ENCODE measurements around the gene PACS2.

PACS2 gene

GRCh38 chr14:105426416-105427130, 112.0 kb downstream of the PACS2 start:
- no peak for DNase-seq

GRCh38 chr14:105427412-105427811, 112.9 kb downstream of the PACS2 start:
- no peak for DNase-seq

DNA sequence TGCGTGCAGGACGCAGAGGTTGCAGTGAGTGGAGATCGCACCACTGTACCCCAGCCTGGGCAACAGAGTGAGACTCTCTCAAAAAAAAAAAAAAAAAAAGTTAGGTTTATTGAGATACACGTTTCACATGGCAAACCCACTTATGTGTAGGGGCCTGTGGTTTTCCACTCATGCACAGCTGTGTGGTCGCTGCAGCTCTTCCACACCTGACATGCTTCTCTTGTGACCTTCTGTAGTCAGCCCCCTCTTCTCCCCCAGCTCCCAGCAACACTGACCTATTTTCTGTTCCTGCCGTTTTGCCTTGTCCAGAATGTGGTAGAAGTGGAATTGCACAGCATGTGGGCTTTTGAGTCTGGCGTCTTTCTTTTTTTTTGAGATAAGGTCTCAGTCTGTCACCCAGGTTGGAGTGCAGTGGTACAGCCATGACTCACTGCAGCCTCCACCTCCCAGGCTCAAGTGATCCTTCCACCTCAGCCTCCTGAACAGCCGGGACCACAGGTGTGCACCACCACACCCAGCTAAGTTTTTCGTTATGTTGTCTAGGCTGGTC, 113.5 kb downstream of the PACS2 start:
- no peak for DNase-seq

DNA sequence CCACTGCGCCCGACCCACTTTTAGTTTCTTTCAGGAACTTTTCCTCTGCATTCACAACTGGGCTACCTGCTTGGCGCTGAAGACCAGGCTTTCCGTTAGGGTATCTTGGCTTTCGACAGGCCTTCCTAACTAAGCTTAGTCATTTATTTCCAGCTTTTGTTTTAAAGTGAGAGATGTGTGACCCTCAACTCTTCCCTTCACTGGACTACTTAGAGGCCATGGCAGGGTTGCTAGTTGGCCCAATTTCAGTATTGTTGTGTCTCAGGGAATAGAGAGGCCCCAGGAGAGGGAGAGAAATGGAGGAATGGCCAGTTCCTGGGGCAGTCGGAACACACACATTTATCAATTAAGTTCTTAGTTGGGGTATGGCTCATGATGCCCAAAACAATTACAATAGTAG, 115.5 kb downstream of the PACS2 start:
- DNase-seq: no peak

DNA sequence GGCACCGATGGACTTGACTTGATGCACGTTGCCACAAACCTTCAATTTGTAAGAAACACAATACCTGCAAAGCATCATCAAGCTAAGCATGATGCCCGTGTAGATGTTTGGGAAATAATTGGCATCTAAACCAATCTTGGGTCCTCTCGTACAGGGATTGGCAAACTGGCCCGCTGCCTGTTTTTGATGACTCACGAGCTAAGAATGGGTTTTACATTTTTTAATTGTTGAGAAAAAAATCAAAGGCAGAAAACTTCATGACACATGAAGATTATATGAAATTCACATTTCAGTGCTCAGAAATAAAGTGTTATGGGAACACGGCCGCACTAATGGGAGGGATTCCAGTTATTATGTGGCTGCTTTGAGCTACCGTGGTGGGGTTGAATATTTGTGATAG, 116.0 kb downstream of the PACS2 start:
- no peak for DNase-seq

GRCh38 chr14:105431256-105431655, 116.7 kb downstream of the PACS2 start:
- DNase-seq: no peak

DNA sequence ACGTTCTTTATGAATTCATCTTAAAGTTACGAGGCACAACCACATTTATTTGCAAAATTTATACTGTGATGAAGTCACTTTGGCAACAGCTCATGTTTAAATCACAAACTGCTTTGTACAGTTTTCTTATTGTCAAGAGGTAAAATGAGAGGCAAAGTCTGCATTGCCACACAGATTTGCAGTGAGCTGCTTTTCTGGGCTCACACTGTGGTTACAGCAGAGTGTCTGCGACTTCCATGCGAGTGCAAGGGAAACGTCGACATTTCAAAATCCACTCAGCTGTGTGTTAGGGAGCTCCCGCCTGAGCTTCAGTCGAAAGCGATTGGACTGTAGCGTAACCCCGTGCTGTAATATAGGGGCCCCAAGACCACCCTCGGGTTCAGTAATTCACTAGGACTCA, 118.1 kb downstream of the PACS2 start:
- no peak for DNase-seq

DNA sequence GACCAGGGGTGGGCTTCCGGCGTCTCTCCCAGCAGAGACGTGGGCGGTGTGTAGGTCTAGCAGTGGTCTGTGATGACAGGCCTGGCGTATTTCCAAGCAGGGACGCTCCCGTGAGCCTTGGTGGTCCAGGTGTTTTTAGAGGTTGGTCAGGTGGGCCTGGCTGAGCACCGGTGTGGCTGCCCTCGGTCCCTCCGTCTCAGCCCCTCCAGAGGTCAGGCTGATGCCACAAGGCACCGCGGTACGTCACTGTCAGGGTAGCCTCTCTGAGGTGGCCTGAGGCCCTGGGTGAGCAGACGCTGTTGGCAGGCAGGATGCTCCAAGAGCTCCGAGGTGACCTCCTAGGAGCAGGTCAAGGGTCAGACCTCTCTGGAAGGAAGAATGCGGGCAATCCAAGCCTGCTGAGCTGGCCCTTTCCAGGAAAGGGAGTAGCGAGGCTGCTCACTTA, 118.6 kb downstream of the PACS2 start:
- DNase-seq: no peak

- no peak for DNase-seq
Observed at GRCh38 chr14:105436402-105436801, 121.9 kb downstream of the PACS2 start.

- no peak for DNase-seq
Observed at GRCh38 chr14:105436891-105437722, 122.6 kb downstream of the PACS2 start.

GRCh38 chr14:105437723-105438500, 123.4 kb downstream of the PACS2 start:
- DNase-seq: no peak

DNA sequence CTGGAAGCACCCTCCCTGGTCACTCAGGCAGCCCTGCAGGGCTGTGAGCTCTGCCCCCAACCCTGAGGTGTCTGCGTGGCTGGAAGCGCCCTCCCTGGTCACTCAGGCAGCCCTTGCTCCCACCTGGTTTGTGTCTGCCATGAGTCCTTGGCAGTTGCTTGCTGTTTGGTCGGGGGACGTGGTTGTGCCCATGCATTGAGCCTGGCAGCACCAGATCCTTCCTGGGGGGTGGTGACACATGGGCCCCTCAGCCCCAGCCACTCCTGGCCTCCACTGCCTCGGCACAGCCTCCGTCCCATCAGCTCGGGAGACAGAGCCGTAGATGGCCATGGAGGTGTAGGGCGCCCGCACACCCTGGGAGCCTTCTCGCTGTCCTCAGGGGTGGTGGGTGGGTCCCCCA, 124.6 kb downstream of the PACS2 start:
- no peak for DNase-seq

DNA sequence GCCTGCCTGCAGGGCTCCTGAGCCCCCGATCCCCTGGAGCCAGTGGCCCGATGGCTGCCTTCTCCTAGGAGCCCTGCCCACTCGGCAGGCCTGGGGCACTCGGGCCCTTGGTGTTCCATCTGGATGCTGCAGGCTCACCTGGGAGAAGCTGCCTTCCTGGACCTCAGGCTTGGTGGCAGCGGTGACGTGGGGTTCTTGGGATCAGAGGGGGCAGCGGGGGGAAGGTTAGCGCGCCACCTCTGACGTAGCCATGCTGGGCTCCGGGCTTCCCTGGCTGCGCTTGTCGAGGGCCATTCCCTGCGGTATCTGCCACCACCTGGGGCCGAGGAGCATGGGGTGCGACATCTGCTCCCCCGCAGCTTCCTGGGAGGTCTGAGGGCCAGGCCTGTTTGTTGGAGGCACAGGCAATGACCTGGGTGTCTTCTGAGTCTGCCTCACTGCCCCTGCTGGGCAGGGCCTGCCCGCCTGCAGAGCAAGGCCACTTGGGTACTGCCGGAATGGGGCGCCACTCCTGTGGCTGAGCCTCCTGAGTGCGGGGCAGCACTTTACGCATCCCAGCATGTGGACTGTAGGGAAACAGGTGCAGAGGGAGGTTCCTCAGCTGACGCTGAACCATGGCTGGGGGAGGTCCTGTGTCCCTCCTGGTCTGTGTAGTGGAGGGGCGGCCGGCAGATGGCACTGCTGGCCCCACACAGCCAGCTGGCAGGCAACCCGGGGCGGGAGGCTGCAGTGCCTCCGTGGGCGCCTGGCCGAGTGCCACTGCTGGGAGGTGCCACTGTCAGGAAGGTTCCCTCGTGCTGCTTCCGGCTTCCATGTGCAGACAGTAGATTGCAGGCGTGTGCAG, 125.4 kb downstream of the PACS2 start:
- DNase-seq: no peak

- no peak for DNase-seq
Observed at GRCh38 chr14:105440554-105440900, 126.0 kb downstream of the PACS2 start.

DNA sequence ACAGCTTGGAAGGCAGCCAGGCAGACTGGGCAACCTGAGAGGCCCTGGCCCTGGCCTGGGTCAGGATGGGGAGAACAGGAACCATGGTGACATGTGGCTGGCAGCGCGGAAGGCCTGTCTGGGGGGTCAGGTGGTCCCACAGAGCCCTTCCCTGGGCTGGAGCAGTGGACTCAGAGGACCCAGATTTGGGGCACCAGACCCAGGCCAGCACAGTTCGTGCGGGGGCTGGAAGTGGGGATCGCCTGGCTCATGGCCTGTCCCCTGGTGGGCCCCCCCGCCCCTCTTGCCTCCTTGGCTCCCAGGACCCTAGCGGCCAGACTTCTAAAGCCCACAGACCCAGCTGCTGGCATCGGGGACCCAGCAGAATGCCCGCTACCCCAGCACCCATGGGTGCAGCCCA, 126.4 kb downstream of the PACS2 start:
- no peak for DNase-seq

GRCh38 chr14:105442125-105442524, 127.6 kb downstream of the PACS2 start:
- no peak for DNase-seq

DNA sequence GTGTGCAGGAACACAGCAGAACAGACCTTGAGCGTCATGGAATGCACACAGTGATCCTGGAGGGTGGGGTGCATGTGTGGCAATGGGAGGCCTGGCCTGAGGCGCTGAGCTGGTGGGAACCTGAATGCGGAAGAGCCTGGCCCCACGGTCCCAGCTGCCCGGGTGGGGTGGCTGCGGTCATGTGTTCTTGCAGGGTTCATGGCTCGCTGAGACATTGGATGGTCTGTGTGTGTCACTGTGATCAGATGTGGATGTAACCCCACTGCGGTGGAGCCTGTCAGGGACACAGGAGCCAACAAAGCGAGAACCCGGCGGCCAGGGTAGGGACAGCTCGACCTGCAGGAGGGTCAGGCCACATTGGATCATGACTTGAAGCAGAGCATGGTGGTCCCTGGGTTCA, 128.3 kb downstream of the PACS2 start:
- no peak for DNase-seq

- no peak for DNase-seq
Observed at GRCh38 chr14:105444859-105445258, 130.3 kb downstream of the PACS2 start.

DNA sequence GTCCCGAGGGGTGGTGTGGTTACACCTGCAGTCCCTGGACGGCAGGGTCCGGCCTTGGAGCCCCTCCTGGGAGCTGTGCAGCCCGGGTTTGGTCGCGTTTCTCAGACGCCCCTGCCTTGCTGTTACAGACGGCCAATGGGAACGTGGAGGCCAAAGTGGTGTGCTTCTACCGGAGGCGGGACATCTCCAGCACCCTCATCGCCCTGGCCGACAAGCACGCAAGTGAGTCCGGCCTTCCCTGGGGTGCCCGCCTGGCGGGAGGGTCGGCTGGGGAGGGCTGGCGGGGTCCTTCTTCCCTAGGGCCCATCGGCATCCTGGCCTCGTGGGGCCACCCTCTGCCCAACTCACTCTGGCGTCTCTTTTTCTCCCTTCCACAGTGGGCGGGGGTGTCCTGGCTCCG, 130.7 kb downstream of the PACS2 start:
- DNase-seq: no peak

- DNase-seq: no peak
Observed at GRCh38 chr14:105445901-105446845, 131.6 kb downstream of the PACS2 start.

DNA sequence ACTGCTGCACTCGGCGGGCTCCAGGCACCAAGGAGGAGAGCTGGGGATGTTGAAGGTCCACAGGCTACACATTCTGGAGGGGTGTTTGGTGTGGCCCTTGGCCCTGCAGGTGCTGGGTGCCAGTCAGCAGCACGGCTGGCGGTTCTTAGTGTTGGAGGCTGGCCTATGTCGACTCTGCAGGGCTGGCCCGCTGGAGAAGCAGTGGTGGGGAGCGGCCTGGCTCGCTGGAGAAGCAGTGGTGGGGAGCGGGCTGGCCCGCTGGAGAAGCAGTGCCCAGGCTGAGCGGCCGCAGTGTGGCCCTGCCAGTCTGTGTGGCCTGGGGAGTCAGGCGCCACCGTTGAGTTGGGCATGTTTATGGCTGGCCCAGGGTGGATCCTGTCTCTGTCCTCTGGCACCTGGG, 132.4 kb downstream of the PACS2 start:
- DNase-seq: no peak

Data from DMS79 treated with DMSO at 0.1 percent for 48 hours (cell line).